NCI-H2029 (cell line): ENCODE results near the gene SNAPC4.
A peak's percentile ranks its signal among the peaks of the same experiment; 100 is the strongest.
"Not testable (repeated sequence)": the region's sequence is repeated elsewhere in the genome, so short reads cannot be mapped to it uniquely, and the experiment has no call there.

ENCODE experiments used
- DNase-seq: peaks from one replicate; lab custom pipeline; 2025; lab: John Stamatoyannopoulos, UW

The SNAPC4 gene

DNA sequence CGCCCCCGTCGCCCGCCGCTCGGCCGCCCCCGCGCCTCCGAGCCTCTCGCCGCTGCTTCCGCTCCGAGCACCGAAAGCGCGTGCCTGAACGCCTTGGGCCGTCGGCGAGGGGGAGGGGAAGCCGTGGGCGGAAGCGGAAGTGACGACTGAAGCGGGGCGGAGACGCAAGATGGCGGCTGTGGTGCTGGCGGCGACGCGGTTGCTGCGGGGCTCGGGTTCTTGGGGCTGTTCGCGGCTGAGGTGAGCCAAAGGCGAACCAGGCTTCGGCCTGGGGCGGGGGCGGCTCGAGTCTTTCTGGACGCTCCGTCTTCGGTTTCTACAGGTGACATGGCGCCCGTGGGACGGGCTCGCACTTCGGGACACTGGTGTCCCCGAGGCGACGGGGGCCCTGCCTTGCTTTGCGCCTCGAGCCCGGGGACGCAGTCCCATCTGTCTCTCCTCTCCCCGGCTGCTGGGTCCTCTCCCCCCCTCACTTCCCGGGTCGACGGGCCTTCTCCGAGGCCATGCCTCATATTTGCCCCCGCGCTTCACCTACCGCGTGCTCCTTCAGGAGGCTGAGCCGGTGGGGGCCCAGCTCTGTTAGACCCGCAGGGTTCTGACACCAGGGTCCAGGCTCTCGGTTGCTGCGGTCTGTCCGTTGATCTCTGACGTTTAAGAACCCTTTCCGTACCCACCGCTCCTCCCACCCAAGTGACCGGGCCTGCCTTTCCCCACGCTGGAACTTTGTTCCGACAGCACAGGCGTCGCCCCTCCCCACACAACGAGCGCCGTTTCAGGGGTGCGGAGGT lies 10.7 kb upstream of the SNAPC4 start, which contains the start of the genes ENTR1 and PMPCA:
Gene ENTR1 (minus strand): TSS at position 115 of the 788 bp plus-strand sequence. CDS start 217 bp downstream, outside the sequence.
Gene PMPCA (plus strand): TSS at position 159 of the 788 bp plus-strand sequence. CDS start 11 bp downstream, at position 170.
- DNase-seq: peak; percentile 89

DNA sequence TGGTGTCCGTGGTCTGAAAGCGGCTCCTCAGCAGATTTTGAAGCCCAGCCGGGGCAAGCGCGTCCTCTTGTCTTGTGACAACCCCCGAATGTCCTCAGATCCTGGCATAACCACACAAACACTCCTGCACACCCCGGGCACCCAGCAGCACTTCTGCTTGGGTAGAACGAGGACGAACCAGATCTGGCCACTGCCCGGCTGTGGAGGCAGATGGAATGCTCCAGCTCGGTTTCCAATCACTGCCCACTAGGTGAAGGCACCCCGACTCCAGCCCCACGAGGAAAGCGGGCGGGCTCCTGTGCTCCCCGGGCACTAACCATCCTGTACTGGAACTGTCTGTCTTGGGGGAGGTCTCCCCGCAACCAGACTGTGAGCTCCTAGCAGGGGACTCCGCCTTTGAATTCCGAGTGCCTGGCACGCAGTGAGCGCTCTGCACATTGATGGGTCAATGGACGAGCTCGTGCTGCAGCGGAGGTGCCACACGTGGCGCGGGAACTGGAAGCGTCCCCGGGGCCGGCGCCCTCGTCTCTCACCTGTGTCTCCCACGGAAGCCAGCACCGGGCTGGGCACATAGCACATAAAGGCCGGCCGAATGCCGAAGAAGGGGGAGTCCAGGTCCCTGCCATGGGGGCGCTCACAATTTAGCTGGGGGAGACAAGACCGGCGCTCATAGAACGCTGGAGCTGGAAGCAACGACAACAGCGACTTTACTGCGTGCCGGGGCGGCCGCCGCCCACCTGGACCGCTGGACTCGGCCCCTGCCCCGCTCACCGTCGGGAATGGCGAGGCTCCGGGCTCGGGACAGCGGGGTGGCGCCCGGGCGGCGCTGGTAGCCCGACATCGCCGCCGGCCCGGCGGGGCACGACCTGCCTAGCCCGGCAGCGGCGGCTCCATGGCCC lies 9.8 kb upstream of the SNAPC4 start:
- DNase-seq: no peak

DNA sequence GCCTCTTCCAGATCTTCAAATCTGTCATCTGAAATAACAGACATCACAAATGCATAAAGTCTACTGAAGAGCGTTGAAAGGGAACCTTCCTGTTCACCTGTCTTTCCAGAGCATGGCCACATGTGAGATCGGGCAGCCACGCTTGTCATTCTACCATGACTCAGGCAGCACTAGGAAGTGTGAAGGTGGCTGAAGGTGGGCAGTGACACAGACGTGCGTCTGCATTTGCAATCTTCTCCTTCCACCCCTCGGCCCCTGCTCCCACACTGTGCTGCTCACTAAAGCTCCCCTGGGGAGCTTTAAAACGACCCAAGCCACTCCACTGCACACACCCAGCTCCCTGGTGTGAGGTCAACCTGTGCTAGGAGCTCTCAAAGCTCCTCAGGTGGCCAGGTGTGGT lies 7.9 kb upstream of the SNAPC4 start:
- DNase-seq: no peak

DNA sequence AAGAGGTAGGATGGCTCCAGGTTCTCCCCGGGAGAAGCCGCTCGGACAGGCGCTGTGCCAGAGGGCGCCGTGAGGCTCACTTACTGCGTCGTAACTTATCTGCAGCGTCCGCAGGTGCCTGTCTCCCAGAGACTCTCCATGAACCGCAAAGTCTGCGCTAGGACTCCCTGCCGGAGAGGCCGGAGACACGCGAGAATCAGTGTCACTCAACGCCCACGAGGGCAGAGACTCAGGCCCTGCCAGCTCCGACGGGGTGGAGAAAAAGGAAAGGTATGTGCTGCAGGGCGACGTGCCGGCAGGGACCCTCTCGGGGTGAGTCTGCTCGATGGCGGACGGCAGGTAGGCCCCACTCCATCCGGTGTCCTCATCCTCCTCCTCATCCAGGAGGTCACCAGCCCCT lies 7.1 kb upstream of the SNAPC4 start:
- not testable (repeated sequence) for DNase-seq

DNA sequence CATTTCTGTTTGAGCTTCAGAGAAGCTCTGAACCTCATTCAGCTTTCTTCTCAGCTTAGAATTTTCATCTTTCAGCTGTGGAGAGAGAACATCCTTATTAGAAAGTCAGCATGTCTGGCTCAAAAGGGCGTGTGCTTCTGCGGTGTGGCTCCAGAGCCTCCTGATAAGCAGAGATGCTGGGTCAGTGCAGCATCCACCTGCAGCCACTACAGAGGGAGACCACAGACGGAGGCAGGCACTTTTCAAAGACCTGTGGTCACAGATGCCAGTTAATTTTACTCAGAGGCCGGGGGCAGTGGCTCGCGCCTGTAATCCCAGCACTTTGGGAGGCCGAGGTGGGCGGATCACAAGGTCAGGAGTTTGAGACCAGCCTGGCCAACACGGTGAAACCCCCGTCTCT lies 5.9 kb upstream of the SNAPC4 start:
- not testable (repeated sequence) for DNase-seq

DNA sequence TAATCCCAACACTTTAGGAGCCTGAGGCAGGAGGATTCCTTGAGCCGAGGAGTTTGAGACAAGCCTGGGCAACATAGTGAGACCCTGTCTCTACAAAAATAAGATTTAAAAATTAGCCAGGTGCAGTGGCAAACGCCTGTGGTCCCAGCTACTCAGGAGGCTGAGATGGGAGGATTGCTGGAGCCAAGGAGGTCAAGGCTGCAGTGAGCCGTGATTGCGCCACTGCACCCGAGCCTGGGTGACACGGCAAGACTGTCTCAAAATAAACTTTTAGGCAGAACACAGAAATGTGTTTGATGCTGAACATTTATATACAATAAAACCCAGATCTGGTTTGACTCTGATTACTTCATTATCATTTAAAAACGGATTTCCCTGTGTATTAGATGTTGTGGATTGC lies 5.5 kb upstream of the SNAPC4 start:
- no peak for DNase-seq

DNA sequence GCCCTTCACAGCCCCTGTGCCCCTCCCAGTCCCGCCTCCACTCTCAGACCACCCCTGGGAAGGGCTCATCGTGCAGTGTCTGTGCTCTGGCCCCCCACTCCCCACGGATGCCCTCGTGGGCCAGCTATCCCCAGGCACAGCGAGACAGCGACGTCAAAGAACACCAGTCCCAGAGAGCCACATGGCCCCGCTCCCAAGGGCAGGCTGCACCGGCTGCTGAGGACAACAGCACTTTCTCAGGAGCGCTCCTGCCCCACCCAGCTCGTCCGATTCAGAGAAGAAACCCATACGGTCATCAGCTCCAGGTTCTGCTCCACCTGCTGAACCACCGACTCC lies 4.8 kb upstream of the SNAPC4 start:
- DNase-seq: no peak

DNA sequence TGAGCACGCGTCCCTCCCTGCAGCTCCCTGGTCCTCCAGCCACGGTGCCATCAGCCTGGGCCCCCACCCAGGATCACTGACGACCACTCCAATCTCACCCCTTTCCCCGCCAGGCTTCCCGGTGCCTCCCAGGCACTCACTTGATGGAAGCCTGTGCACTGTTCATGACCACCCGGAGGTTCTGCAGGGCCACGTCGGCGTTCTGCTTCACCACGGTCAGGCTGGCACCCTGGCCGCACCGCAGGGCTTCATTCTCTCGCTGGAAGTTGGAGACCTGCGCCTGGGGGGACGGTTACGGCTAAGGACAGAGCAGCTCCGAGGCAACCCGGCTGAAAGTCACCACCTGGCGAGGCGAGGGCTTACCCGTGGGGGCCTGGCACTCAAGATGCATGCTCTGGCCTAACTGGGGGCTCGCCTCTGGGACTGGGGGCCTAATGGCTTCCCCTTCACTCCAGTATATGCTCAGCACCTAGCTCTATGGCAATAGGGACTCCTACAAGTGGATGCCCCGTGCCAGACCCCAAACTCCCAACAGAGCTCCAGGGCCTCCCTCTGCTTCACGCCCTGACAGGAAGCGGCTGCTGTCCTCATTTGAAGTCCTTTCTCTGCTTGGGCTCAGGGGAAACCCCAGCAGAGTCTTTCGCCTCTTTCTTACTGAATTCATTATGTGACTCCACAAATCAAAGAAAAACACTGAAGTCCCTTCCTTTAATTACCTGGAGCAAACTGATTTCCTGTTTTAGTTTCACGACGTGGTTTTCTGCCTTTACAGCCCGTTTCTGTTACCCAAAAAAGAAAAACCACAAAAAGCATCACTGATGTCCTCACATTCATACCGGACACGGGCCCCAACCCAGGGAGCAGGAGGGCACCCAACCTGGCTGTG lies 4.2 kb upstream of the SNAPC4 start:
- no peak for DNase-seq

DNA sequence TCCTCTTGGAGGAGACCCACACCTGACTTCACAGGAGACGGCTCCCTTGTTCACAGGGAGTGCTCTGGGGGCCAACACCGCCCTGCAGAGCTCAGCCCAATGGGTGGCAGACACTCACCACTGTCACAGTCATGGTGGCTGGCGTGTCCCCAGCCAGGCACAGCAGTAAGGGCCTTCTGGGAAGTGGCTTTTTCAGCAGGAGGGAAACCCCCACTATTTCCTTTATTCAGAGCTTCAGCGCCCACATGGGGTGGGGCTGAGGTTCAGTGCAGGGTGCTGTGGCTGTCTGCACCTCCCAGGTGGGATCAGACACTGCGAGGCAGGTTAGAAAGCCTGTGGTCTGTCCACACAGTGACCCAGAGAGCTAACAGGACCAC lies 3.6 kb upstream of the SNAPC4 start:
- DNase-seq: no peak

DNA sequence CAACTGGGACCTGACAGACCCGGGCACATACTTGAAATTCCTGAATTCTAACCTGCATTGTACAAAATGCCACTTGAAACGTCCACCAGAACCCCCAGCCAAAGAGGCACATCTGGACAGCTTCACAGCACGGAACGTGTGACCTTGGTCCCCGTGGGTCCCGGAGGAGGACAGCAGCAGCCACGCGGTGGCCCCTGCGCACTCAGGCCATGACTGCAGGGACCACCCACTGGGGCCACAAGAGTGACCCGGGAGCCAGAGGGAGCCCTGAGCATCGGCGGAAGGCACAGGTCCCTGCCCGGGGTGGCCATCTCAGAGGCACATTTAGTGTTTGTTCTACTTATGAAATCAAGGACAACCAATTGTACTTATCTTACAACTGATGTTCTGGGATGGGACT lies 2.1 kb upstream of the SNAPC4 start:
- DNase-seq: no peak

DNA sequence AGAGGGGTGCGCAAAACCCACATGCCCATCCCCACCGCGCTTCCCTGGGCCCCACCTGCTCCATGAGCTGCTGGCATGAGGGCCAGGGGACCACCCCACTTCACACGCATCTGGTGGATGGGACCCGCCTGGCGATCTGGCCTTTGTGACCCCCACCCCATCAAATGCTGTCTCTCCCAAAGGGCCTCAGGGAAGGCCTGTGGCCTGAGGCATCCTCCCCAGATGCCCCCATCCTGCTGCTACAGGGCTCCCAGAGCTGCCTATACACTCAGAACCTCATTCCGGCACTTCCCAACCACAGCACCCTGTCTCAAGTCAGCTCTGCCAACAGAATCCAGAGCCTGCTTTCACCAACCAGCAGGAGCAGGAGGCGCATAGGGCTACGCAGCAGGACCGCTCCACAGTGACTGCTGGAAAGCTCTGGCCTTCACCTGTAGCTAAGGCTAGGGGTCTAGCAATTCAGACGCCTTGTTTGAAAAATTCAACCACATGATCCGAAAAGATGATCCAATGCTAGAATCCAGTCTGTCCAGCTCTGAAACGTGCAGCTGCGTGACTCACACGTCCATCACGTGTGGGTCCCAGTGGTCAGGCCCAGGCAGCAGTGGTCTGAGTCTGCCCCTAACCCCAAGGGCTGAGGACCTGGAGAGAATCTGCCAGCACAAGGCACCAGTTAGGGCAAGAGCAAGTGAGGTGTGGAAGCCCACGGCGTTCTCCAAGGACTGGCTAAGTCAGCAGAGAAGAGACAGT lies 1.4 kb upstream of the SNAPC4 start:
- DNase-seq: no peak

DNA sequence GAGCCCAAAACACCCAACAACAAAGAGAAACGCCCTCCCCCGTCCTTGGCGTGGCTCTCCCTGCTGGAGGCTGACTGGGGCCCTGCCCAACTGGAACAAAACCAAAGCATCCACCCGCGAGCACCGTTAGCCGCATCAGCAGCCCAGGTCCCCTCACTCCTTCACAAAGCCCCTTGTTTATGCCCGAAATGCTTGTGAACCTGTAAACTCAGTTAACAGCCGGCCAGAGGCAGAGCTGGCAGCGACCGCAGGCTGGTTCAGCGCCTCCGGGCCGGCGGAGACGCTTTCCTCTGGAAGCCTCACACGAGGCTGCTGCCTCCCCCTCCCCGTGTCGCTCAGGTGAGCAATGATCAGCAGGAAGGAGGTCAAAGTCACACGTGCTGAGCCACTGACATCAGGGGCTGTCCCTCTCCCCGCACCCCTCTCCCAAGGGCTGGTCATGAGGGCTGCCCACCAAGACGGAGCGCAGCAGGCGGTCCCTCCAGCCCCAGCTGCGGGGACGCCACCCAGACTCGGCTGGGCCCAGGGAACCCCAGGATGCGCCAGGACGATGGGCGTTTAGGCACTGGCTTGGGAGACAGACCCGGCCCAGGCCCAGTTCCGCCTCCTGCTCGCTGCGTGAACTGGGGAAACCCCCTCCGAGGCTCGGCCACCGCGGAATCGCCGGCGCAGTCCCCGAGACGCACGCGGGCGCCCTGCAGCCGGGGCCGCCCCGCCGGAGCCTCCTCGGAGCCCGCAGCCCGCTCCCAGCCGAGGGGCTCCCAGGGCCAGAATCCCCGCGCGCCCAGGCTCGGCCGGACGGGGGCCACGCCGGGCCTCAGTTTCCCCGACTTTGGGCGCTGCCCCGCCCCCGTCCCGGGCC lies 563 bp downstream of the SNAPC4 start:
- no peak for DNase-seq

DNA sequence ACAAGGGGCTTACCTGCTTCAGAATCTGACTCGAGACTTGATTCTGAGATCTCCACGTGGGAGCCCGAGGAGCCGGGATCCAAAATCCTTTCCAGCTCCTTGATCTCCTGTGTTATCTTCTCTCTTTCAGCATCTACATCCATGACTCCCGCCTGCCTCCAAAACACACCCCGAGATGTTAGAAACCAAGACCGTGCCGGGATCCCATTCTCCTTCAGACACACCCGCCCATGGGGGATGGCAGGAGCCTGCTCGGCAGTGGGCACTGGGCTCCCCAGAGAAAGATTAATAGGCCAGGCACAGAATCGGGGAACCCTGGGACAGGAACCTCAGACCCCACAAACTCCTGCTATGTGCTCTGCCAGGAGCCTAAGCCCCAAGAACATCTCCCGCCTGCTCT lies 1.7 kb downstream of the SNAPC4 start:
- no peak for DNase-seq

DNA sequence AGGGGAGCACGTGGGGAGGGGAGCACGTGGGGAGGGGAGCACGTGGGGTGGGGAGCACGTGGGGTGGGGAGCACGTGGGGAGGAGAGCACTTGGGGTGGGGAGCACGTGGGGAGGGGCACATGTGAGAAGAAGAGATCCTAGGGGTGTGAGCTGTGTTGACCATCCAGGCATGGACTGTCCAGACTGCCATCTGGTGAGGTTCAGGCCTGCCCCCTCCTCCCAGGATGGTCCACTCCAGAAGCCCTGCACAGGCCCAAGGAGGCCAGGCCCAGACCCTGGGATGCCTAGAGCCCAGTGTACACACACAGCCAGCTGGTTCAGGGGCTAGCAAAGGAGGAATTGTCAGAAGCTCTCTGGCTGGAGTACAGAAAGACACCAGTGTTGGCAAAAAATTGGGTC lies 2.3 kb downstream of the SNAPC4 start:
- no peak for DNase-seq

DNA sequence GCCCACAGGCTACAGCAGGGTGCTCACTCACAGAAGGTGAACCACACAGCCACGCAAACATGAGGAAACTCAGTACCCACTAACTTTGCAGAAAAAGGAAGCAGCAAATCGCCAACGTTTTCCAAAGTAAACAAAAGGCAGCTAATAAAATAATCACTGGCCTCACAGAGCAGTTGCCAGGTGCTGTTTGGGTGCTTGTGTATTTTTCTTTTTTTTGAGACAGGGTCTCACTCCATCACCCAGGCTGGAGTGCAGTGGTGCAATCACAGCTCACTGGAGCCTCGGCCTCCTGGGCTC lies 3.8 kb downstream of the SNAPC4 start:
- DNase-seq: no peak

DNA sequence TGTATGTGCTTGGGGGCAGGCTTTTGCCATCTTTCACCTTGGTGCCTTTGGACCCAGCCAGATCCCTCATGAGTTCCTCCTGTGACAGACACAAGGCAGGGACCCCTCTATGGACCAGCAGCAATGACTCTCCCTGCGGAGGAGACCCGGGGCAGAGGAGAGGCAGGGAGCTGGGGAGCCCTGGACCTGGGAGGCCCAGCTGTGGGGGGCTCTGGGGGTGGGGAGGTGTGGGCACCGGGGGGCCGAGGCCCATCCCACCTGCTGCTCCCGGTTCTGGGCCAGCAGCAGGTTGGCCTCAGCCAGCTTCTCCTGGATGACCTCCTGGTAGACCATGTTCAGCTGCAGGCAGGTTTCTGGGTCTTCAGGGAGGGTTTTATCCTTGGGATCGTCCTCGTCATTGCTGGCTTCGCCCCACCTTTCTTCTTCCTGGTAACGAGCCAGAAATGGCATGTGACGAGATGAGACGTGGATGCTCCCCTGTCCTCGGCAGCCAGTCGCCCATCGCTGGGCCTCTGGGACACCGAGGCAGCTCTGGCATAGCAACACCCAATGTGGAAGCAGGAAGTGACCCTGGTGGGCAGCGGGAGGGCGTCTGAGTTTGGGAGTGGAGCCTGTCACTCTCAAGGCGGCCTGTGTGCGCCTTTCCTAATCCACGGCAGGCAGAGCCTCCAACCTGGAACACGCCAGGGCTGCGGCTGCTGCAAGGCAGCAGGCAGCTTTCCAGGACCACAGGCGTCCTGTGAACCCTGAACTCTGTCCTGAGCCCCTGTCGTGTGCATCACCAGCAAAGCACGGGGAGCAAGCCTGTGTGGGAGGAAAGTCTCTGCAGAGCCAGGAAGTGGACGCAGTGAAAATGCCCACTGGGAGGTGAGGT lies 4.4 kb downstream of the SNAPC4 start:
- no peak for DNase-seq

DNA sequence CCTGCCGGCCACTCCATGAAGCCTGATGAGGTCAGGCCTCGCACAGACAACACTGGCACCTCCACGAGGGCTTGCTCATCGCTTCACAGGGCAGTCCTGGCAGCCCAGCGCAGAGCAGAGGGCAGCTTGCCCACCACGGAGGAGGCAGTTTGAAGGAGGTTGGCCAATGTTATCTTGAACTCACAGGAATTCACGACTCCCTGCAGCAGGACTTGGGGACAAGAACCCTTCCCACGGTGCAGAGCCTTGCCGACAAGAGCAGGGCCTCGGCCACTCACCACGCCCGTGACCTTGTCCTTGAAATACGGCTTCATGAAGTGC lies 5.0 kb downstream of the SNAPC4 start:
- DNase-seq: no peak

DNA sequence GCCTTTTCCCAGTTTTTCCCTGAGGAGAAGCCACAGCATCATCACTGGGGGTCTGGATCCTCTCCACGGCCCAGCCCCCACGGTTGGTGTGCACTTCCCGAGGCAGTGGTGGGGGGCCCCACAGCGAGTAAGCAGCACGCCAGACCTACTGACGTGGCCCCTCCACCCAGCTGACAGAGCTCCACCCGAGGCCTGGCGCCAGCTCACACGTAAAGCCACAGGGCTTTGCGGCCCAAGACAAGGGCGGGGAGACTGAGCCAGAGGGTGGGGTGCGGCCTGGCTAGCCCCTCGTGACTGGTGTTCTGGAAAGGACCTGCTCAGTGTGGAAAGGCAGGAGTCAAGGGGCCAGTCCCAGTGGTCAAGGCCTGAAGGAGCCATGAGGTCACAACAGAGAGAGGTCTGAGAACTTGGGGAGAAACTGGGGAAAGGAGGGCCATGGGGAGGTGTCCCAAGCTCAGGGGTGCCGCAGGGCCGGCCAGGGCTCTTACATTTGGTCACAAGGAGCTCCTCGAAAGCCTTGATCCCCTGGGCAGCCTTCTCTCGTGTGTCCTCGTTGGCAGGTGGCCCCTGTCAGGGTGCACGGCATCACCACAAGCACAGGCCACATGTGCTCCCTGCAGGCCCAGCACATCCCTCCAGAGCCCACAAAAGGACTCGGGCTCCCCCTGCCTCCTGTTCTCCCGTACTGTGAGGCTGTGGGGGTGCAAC lies 5.5 kb downstream of the SNAPC4 start:
- DNase-seq: no peak

DNA sequence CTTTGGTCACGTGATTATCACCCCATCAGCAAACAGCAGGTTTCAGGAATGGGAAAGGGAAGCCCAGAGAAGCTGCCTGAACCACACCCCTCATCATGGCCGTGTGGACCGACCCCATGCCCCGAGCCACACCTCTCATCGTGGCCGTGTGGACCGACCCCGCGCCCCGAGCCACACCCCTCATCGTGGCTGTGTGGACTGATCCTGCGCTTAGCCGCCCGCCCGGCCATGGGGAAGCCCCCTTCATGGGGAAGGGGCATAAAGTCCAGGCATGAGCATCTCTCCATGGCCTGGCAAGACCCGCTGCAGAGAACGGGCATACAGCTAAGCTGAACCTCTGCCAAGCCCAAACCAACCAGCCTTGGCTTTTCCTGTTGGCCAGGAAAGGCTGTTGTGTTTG lies 6.4 kb downstream of the SNAPC4 start:
- DNase-seq: no peak
